HepG2 (cell line): ENCODE data around the gene YPEL4. TPM values are rescaled to one million over a fixed set of nuclear protein-coding genes. Genes with fewer than 3 reads are reported as not detected.
A peak's percentile ranks its signal among the peaks of the same experiment; 100 is the strongest.

Experiments
- ADNP ChIP-seq: sonication (generic); formaldehyde crosslinking; IDR thresholded peaks from 2 replicates; pipeline ENCODE4 v1.4.0; 2020; ENCODE audit warnings: missing genetic modification reagents
- BRD4 ChIP-seq: sonication (generic); formaldehyde crosslinking; IDR thresholded peaks from 2 replicates; pipeline ENCODE4 v1.4.0; 2020; ENCODE audit warnings: missing genetic modification reagents
- FOXO4 ChIP-seq: sonication (generic); formaldehyde crosslinking; conservative IDR thresholded peaks from 2 replicates; pipeline ENCODE4 v1.8.1; 2023; ENCODE audit warnings: missing genetic modification reagents
- GFI1 ChIP-seq: sonication (generic); formaldehyde crosslinking; IDR thresholded peaks from 2 replicates; pipeline ENCODE4 v1.5.0; 2020; ENCODE audit warnings: missing genetic modification reagents, mild to moderate bottlenecking, borderline replicate concordance
- HMG20A ChIP-seq: IDR thresholded peaks from 2 replicates; pipeline ENCODE4 v1.6.1; 2016; ENCODE audit warnings: borderline replicate concordance
- KDM1A ChIP-seq: IDR thresholded peaks from 2 replicates; pipeline ENCODE4 v1.6.1; 2016; ENCODE audit warnings: missing compliant biosample characterization
- KLF13 ChIP-seq: sonication (generic); formaldehyde crosslinking; IDR thresholded peaks from 2 replicates; pipeline ENCODE4 v1.4.0; 2020; ENCODE audit warnings: mild to moderate bottlenecking, missing genetic modification reagents
- KMT2A ChIP-seq: sonication (generic); formaldehyde crosslinking; IDR thresholded peaks from 2 replicates; pipeline ENCODE4 v1.4.0; 2020; ENCODE audit warnings: missing genetic modification reagents
- NAIF1 ChIP-seq: sonication (generic); formaldehyde crosslinking; IDR thresholded peaks from 2 replicates; pipeline ENCODE4 v1.5.0; 2020; ENCODE audit warnings: mild to moderate bottlenecking, missing genetic modification reagents, borderline replicate concordance
- PAXIP1 ChIP-seq: sonication (generic); formaldehyde crosslinking; conservative IDR thresholded peaks from 2 replicates; pipeline ENCODE4 v1.4.0; 2020; ENCODE audit warnings: mild to moderate bottlenecking, missing genetic modification reagents, moderate library complexity
- SMYD3 ChIP-seq: sonication (generic); formaldehyde crosslinking; IDR thresholded peaks from 2 replicates; pipeline ENCODE4 v1.8.1; 2023; ENCODE audit warnings: mild to moderate bottlenecking, missing genetic modification reagents
- TAF15 ChIP-seq: fragments of 200-400 bp; formaldehyde crosslinking; IDR thresholded peaks from one replicate; pipeline ENCODE4 v1.6.1; 2018; ENCODE audit warnings: mild to moderate bottlenecking, low read depth, low read length; ENCODE audit not compliant: poor library complexity, severe bottlenecking
- TSC22D2 ChIP-seq: sonication (generic); formaldehyde crosslinking; IDR thresholded peaks from 2 replicates; pipeline ENCODE4 v1.5.1; 2020; ENCODE audit warnings: missing genetic modification reagents, mild to moderate bottlenecking, borderline replicate concordance
- WIZ ChIP-seq: sonication (generic); formaldehyde crosslinking; IDR thresholded peaks from 2 replicates; pipeline ENCODE4 v1.5.1; 2020; ENCODE audit warnings: mild to moderate bottlenecking, missing genetic modification reagents
- ZFY ChIP-seq: sonication (generic); formaldehyde crosslinking; IDR thresholded peaks from 2 replicates; pipeline ENCODE4 v1.4.0; 2020; ENCODE audit warnings: missing genetic modification reagents
- ZNF282 ChIP-seq: fragments of 450-650 bp; IDR thresholded peaks from 2 replicates; pipeline ENCODE4 v1.6.1; 2018; ENCODE audit not compliant: partially characterized antibody
- polyA plus RNA-seq, 8 experiments: library from polyadenylated mRNA; depleted of rRNA in 3 of 8; stranded (reverse) in 7 of 8; unstranded in 1 of 8; fragments of >200 nt; fragmentation: Illumina TruSeq in 4 of 8; extraction: Trizol in 4 of 8; gene quantifications; 2 replicates each; pipeline versions ENCODE4 v1.2.1 to v1.2.3, GENCODE V29; 2011 to 2016; ENCODE audit warnings: low read depth in 4 of 8, missing spikeins in 1 of 8, mixed read lengths in 1 of 8; ENCODE audit not compliant: insufficient read depth in 1 of 8
- total RNA-seq, 5 experiments: library from RNA; depleted of rRNA; stranded (reverse); fragments of >200 nt; fragmentation: Illumina TruSeq; extraction: Trizol; gene quantifications; 2 replicates each; pipeline ENCODE4 v1.2.3, GENCODE V29; 2016; ENCODE audit warnings: low read depth in 1 of 5
- TF ChIP-seq, protein P1 (sequence below): sonication (generic); formaldehyde crosslinking; IDR thresholded peaks from 2 replicates; pipeline ENCODE4 v1.9.0; 2021; ENCODE audit warnings: missing genetic modification reagents, borderline replicate concordance
- TF ChIP-seq, protein P2 (sequence below): sonication (generic); formaldehyde crosslinking; IDR thresholded peaks from 2 replicates; pipeline ENCODE4 v1.8.0; 2022; ENCODE audit warnings: missing genetic modification reagents, mild to moderate bottlenecking, inconsistent platforms, borderline replicate concordance
- TF ChIP-seq, protein P3 (sequence below): sonication (generic); formaldehyde crosslinking; IDR thresholded peaks from 2 replicates; pipeline ENCODE4 v1.4.0; 2020; ENCODE audit warnings: mild to moderate bottlenecking, low read depth, missing genetic modification reagents
- TF ChIP-seq, protein P4 (sequence below): sonication (generic); formaldehyde crosslinking; conservative IDR thresholded peaks from 2 replicates; pipeline ENCODE4 v1.5.0; 2020; ENCODE audit warnings: missing genetic modification reagents

The YPEL4 gene
- total and polyA plus RNA-seq, 2 of the 13 experiments (the other 11 are each of a cell fraction or from before 2014, with no cell fraction given) = 0.04 TPM; not detected in 1

DNA sequence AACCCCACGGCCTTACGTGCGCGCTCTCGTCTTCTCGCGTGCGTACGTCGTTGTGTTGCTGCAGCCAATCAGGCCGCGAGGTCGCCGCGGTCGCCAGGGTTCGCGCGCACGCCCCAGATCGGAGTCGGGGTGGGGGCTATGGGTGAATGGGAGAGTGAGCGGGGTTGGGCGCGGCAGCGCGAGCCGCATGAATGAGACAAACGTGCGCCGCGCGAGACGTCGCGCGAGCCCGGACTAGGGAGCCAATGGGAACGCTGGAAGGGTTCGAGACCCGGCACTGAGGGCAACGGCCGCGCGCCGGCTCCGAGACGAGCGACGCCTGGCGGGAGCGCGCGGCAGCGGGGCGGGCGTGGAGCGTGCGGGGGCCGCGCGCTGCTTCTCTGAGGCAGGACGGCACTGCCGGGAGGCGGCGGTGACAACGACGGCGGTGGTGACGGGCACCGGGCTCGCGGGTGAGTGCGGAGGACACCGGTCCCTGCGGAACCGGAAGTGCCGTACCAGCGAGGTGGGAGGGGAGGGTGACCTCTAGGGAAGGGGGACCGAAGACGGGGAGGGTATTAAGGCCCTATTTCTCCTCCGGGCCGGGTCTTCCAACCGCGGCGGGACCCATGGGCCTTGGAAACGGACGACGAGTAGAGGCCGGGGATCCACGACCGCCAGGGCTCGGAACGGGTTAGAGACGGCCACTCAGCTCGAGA, 18.2 kb upstream of the YPEL4 start, which contains the start of gene ZDHHC5 (continued):
- TF ChIP-seq, protein P1, sequence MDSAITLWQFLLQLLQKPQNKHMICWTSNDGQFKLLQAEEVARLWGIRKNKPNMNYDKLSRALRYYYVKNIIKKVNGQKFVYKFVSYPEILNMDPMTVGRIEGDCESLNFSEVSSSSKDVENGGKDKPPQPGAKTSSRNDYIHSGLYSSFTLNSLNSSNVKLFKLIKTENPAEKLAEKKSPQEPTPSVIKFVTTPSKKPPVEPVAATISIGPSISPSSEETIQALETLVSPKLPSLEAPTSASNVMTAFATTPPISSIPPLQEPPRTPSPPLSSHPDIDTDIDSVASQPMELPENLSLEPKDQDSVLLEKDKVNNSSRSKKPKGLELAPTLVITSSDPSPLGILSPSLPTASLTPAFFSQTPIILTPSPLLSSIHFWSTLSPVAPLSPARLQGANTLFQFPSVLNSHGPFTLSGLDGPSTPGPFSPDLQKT (CRISPR knock-in tag) = no peak
- TF ChIP-seq, protein P2, sequence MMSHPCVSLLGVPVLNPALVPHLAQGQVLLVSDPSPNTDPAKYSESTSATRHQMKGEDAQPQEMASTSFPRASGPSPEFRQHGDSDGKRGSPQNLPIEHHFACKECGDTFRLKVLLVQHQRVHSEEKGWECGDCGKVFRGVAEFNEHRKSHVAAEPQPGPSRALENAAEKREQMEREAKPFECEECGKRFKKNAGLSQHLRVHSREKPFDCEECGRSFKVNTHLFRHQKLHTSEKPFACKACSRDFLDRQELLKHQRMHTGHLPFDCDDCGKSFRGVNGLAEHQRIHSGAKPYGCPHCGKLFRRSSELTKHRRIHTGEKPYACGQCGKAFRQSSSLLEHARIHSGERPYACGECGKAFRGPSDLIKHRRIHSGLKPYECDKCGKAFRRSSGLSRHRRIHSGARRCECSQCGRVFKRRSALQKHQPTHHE (CRISPR knock-in tag) = 0 out of 2 replicates have a peak, but pooled peaks have one; percentile 22
- TF ChIP-seq BRD4 (CRISPR knock-in tag) = no peak
- no peak for TF ChIP-seq SMYD3 (CRISPR knock-in tag)
- no peak for TF ChIP-seq KLF13 (CRISPR knock-in tag)
- TF ChIP-seq ZNF282 = no peak
- TF ChIP-seq FOXO4 (CRISPR knock-in tag) = no peak
- TF ChIP-seq, protein P3, sequence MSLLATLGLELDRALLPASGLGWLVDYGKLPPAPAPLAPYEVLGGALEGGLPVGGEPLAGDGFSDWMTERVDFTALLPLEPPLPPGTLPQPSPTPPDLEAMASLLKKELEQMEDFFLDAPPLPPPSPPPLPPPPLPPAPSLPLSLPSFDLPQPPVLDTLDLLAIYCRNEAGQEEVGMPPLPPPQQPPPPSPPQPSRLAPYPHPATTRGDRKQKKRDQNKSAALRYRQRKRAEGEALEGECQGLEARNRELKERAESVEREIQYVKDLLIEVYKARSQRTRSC = no peak
- TF ChIP-seq, protein P4, sequence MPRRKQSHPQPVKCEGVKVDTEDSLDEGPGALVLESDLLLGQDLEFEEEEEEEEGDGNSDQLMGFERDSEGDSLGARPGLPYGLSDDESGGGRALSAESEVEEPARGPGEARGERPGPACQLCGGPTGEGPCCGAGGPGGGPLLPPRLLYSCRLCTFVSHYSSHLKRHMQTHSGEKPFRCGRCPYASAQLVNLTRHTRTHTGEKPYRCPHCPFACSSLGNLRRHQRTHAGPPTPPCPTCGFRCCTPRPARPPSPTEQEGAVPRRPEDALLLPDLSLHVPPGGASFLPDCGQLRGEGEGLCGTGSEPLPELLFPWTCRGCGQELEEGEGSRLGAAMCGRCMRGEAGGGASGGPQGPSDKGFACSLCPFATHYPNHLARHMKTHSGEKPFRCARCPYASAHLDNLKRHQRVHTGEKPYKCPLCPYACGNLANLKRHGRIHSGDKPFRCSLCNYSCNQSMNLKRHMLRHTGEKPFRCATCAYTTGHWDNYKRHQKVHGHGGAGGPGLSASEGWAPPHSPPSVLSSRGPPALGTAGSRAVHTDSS (CRISPR knock-in tag) = 0 out of 2 replicates have a peak, but pooled peaks have one; percentile 32
- no peak for TF ChIP-seq ADNP (CRISPR knock-in tag)
- no peak for TF ChIP-seq GFI1 (CRISPR knock-in tag)
- TF ChIP-seq ZFY = peak; percentile 89
- TF ChIP-seq KDM1A = no peak
- no peak for TF ChIP-seq PAXIP1 (CRISPR knock-in tag)
- TF ChIP-seq KMT2A (CRISPR knock-in tag) = no peak; the same call in 1 of the 2 replicates
- no peak for TF ChIP-seq WIZ
- no peak for TF ChIP-seq HMG20A (CRISPR knock-in tag)
- no peak for TF ChIP-seq NAIF1 (CRISPR knock-in tag)
- TF ChIP-seq TAF15 = peak; percentile 70
- TF ChIP-seq TSC22D2 (CRISPR knock-in tag) = 0 out of 2 replicates have a peak, but pooled peaks have one; percentile 21
